Measurements from ENCODE around the gene SMIM29. TPM values are rescaled to one million over a fixed set of nuclear protein-coding genes. Genes with fewer than 3 reads are reported as not detected.

The SMIM29 gene
- total RNA-seq, 1 experiment from 2014 or later, result 12.0 TPM

- ChIA-PET POLR2A (interaction anchor here (0.7 kb wide), 1 partner anchor 72 kb away, joined by 3 read pairs; no protein-coding TSS in a partner anchor), CTCF (interaction anchor here (1.5 to 4.0 kb wide), 2 partner anchors 11 kb away, joined by 9 to 19 read pairs; no protein-coding TSS in a partner anchor)
- Mint-ChIP-seq H3K4me1 (ENCODE audit: insufficient read depth, unreplicated experiment) (no peaks in the 10 kb centered on the region), H3K27me3 (ENCODE audit: insufficient read depth, unreplicated experiment) (no peaks in the 10 kb centered on the region), H3K4me3 (ENCODE audit: unreplicated experiment) (no peak overlapping the region), H3K27ac (ENCODE audit: low read depth, unreplicated experiment) (no peak overlapping the region), H3K36me3 (ENCODE audit: insufficient read depth, unreplicated experiment) (no peaks in the 10 kb centered on the region), H3K9me3 (ENCODE audit: unreplicated experiment) (no peaks in the 10 kb centered on the region)
- intact Hi-C loops (cut with micrococcal nuclease), result no loop called here
- no peak for TF ChIP-seq CTCF (IDR thresholded peaks at IDR 0.05; ENCODE audit: unreplicated experiment)
- no TSS peak for BruUV-seq (replicated peaks)
- no peak for DNase-seq (ENCODE audit: unreplicated experiment)
Observed at GRCh38 chr6:34207695-34208443, 40.9 kb downstream of the SMIM29 start.

GRCh38 chr6:34206726-34207125 lies 42.1 kb downstream of the SMIM29 start:
- no peaks in the 10 kb centered on the region for H3K4me1 Mint-ChIP-seq (ENCODE audit: insufficient read depth, unreplicated experiment)
- no peaks in the 10 kb centered on the region for H3K36me3 Mint-ChIP-seq (ENCODE audit: insufficient read depth, unreplicated experiment)
- H3K9me3 Mint-ChIP-seq (ENCODE audit: unreplicated experiment), result no peaks in the 10 kb centered on the region
- intact Hi-C loops (cut with micrococcal nuclease), result no loop called here
- TF ChIP-seq CTCF (IDR thresholded peaks at IDR 0.05; ENCODE audit: unreplicated experiment), result no peak
- no peak overlapping the region for H3K4me3 Mint-ChIP-seq (ENCODE audit: unreplicated experiment)
- no peak overlapping the region for H3K27ac Mint-ChIP-seq (ENCODE audit: low read depth, unreplicated experiment)
- DNase-seq (ENCODE audit: unreplicated experiment), result no peak
- no peaks in the 10 kb centered on the region for H3K27me3 Mint-ChIP-seq (ENCODE audit: insufficient read depth, unreplicated experiment)
- no TSS peak for BruUV-seq (replicated peaks)
- ChIA-PET CTCF (interaction anchor here (4.0 kb wide), 1 partner anchor 10 kb away, joined by 19 read pairs; no protein-coding TSS in a partner anchor), POLR2A (no interaction called here)

GRCh38 chr6:34205916-34206315 lies 42.9 kb downstream of the SMIM29 start:
- Mint-ChIP-seq H3K27ac (ENCODE audit: low read depth, unreplicated experiment) (no peak overlapping the region), H3K4me1 (ENCODE audit: insufficient read depth, unreplicated experiment) (no peaks in the 10 kb centered on the region), H3K9me3 (ENCODE audit: unreplicated experiment) (no peaks in the 10 kb centered on the region), H3K4me3 (ENCODE audit: unreplicated experiment) (no peak overlapping the region), H3K36me3 (ENCODE audit: insufficient read depth, unreplicated experiment) (no peaks in the 10 kb centered on the region), H3K27me3 (ENCODE audit: insufficient read depth, unreplicated experiment) (no peaks in the 10 kb centered on the region)
- intact Hi-C loops (cut with micrococcal nuclease), result no loop called here
- DNase-seq (ENCODE audit: unreplicated experiment), result no peak
- no TSS peak for BruUV-seq (replicated peaks)
- TF ChIP-seq CTCF (IDR thresholded peaks at IDR 0.05; ENCODE audit: unreplicated experiment), result no peak
- ChIA-PET POLR2A (interaction anchor here (0.9 to 1.2 kb wide), 2 partner anchors 17 to 44 kb away, joined by 3 read pairs; no protein-coding TSS in a partner anchor), CTCF (interaction anchor here (0.6 to 4.0 kb wide), 2 partner anchors 8 to 9 kb away, joined by 3 to 19 read pairs; no protein-coding TSS in a partner anchor)

- CTCF ChIA-PET, result interaction anchor here (0.6 to 4.0 kb wide), 3 partner anchors 9 to 189 kb away, joined by 3 to 19 read pairs (median 3); no protein-coding TSS in a partner anchor
- no TSS peak for BruUV-seq (replicated peaks)
- DNase-seq (ENCODE audit: unreplicated experiment), result no peak
- Mint-ChIP-seq H3K9me3 (ENCODE audit: unreplicated experiment) (no peaks in the 10 kb centered on the region), H3K27ac (ENCODE audit: low read depth, unreplicated experiment) (no peak overlapping the region), H3K4me1 (ENCODE audit: insufficient read depth, unreplicated experiment) (no peaks in the 10 kb centered on the region), H3K36me3 (ENCODE audit: insufficient read depth, unreplicated experiment) (no peaks in the 10 kb centered on the region), H3K27me3 (ENCODE audit: insufficient read depth, unreplicated experiment) (no peaks in the 10 kb centered on the region), H3K4me3 (ENCODE audit: unreplicated experiment) (no peak overlapping the region)
- TF ChIP-seq CTCF (IDR thresholded peaks at IDR 0.05; ENCODE audit: unreplicated experiment), result no peak
- intact Hi-C loops (cut with micrococcal nuclease), result no loop called here
- POLR2A ChIA-PET, result interaction anchor here (0.9 to 1.2 kb wide), 2 partner anchors 18 to 44 kb away, joined by 3 read pairs; no protein-coding TSS in a partner anchor
Observed at GRCh38 chr6:34205466-34205865, 43.3 kb downstream of the SMIM29 start.
